Suprapubic skin (tissue), 4 donors: ENCODE results near the gene DLG1.

Experiments used
- EP300 ChIP-seq: sonication (generic); formaldehyde crosslinking; IDR thresholded peaks from one replicate; pipeline ENCODE4 v1.6.1; 2017; ENCODE audit warnings: antibody characterized with exemption
- POLR2AphosphoS5 ChIP-seq, 3 donors: sonication (generic); formaldehyde crosslinking; IDR thresholded peaks; one replicate each; pipeline ENCODE4 v1.6.1; 2017; ENCODE audit warnings: antibody characterized with exemption in 3 of 3

- TF ChIP-seq EP300, result no peak
- no peak for TF ChIP-seq POLR2AphosphoS5 (IDR thresholded peaks at IDR 0.05)
These were observed 158.8 kb downstream of the DLG1 start for GRCh38 chr3:197139586-197139985.
